Lower lobe of right lung (tissue), 2 donors: ENCODE measurements around the gene HERPUD1. TPM values are rescaled to one million over a fixed set of nuclear protein-coding genes. Genes with fewer than 3 reads are reported as not detected.
"Not testable (repeated sequence)": the region's sequence is repeated elsewhere in the genome, so short reads cannot be mapped to it uniquely, and the experiment has no call there.

Source experiments
- ATAC-seq, 2 donors: fragments of 200-7000 bp; cut with Tn5 transposase; one replicate each; pipeline ENCODE4 v1.9.1; 2020 to 2022; ENCODE audit warnings: mild to moderate bottlenecking in 2 of 2, moderate library complexity in 2 of 2
- DNase-seq: peaks from one replicate; pipeline ENCODE4 v3.0.0-alpha.2; 2020
- H3K27ac ChIP-seq: fragments of 200-600 bp; one replicate; pipeline ENCODE4 v1.8.0; 2022
- H3K27me3 ChIP-seq: fragments of 200-600 bp; one replicate; pipeline ENCODE4 v1.8.0; 2022; ENCODE audit warnings: low read depth
- H3K36me3 ChIP-seq: fragments of 200-600 bp; one replicate; pipeline ENCODE4 v1.8.0; 2022; ENCODE audit warnings: mild to moderate bottlenecking
- H3K4me1 ChIP-seq: fragments of 200-600 bp; one replicate; pipeline ENCODE4 v1.8.0; 2022
- H3K4me3 ChIP-seq: fragments of 200-600 bp; one replicate; pipeline ENCODE4 v1.8.0; 2022; ENCODE audit warnings: mild to moderate bottlenecking
- H3K9me3 ChIP-seq: fragments of 200-600 bp; one replicate; pipeline ENCODE4 v1.8.0; 2022
- intact Hi-C: fragments of 100-400 bp; cut with DNase I; formaldehyde crosslinking; loops from one replicate; pipeline ENCODE4 v1.11.0; 2022
- microRNA-seq: library from miRNA; unstranded; fragments of <30 nt; microRNA quantifications from one replicate; pipeline ENCODE4 v1.2.0, GENCODE V29; 2020; ENCODE audit warnings: borderline number of aligned reads
- total RNA-seq: library from RNA; stranded (reverse); fragmentation: NEBNext Ultra II Directional; extraction: Animal tissue kit (Norgen Biotek cat#: 25700); gene quantifications from one replicate; pipeline ENCODE4 v1.2.1, GENCODE V29; 2021
- TF ChIP-seq, protein P1 (sequence below): fragments of 200-600 bp; IDR thresholded peaks from one replicate; pipeline ENCODE4 v1.8.0; 2022; ENCODE audit warnings: antibody characterized with exemption, mild to moderate bottlenecking
- donor health status: DM: no; HTN: yes; CAD: no; lungs with severe emphysema.

The HERPUD1 gene
- total RNA-seq, 1 donor from 2014 or later, result 174 TPM

DNA sequence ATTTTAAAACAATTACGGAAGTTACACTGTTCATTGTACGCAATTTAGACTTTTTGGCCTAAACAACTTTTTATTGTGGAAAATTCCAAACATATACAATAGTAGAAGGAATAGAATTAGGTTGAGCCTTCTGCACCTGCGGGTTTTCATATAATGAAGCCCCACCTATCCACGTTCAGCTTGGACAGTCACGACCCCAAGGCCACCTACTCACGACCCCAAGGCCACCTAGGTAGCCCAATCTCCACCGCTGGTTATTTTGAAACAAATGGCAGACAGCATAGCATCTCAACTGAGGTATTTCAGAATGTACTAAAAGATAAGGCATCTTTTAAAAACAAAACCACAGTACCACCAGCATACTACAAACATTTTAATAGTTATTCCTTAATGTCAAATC lies 58.0 kb downstream of the HERPUD1 start:
- intact Hi-C loops, result no loop called here
- peak overlapping the region; percentile 88 for H3K27ac ChIP-seq
- H3K36me3 ChIP-seq, result no peaks in the 10 kb centered on the region
- peaks cover 58% of the 10 kb centered on the region for H3K4me1 ChIP-seq
- no peaks in the 10 kb centered on the region for H3K9me3 ChIP-seq
- peak overlapping the region; percentile 79 for H3K4me3 ChIP-seq
- H3K27me3 ChIP-seq, result no peaks in the 10 kb centered on the region
- ATAC-seq (no peak), DNase-seq (no peak)
- TF ChIP-seq, protein P1, sequence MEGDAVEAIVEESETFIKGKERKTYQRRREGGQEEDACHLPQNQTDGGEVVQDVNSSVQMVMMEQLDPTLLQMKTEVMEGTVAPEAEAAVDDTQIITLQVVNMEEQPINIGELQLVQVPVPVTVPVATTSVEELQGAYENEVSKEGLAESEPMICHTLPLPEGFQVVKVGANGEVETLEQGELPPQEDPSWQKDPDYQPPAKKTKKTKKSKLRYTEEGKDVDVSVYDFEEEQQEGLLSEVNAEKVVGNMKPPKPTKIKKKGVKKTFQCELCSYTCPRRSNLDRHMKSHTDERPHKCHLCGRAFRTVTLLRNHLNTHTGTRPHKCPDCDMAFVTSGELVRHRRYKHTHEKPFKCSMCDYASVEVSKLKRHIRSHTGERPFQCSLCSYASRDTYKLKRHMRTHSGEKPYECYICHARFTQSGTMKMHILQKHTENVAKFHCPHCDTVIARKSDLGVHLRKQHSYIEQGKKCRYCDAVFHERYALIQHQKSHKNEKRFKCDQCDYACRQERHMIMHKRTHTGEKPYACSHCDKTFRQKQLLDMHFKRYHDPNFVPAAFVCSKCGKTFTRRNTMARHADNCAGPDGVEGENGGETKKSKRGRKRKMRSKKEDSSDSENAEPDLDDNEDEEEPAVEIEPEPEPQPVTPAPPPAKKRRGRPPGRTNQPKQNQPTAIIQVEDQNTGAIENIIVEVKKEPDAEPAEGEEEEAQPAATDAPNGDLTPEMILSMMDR, result no peak

DNA sequence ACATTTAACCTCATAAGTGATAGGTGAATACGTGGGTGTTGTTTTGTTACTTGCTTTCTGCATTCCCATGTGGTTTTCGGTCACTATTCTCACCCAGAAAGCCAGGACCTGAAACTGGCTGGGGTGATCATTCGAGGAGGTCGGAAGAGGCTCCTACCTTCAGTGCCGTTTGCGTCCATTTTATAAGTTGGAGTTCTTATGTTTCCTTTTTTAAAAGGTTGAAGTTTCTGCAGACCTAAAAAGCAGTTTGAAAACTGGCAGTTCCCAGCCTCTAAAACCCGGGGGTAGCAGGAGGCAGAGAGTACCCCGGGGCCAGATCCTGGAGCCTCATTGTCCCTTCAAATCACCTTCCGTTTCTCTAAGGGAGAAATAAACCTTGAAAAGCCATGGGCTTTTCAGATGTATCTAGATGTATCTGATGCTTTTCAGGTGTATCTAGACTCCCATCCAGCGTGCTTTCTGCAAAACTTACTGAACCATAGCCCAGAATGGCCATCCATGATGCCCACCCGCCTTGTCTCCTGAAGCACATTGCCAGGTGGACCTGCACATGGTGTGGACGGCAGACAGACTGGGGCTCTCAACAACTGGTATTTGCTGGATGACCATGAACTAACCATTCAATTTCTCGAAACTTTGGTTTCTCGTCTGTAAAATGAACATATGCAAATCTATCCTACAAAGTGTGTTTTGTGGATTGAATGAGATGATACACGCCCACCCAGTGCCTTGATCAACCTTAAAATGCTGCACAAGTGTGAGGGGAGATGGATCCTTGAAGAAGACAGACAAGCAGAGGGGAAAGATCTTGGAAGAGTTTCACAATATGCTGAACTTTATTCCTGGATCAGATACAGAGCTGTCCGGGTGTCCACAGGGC lies 58.7 kb downstream of the HERPUD1 start:
- Histone ChIP-seq H3K36me3 (no peaks in the 10 kb centered on the region), H3K4me1 (peaks cover 52% of the 10 kb centered on the region), H3K27me3 (no peaks in the 10 kb centered on the region), H3K4me3 (peak overlapping the region; percentile 79), H3K27ac (peak overlapping the region; percentile 88), H3K9me3 (no peaks in the 10 kb centered on the region)
- ATAC-seq (no peak), DNase-seq (no peak)
- intact Hi-C loops, result no loop called here
- TF ChIP-seq, protein P1, result no peak

DNA sequence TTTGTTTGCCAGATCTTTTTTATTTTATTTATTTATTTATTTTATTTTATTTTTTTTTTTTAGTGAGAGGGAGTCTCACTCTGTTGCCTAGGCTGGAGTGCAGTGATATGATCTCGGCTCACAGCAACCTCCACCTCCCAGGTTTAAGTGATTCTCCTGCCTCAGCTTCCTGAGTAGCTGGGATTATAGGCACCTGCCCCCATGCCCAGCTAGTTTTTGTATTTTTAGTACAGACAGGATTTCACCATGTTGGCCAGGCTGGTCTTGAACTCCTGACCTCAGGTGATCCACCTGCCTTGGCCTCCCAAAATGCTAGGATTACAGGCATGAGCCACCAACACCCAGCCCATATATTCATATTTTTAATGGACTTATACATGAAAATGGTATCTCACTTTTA lies 60.5 kb downstream of the HERPUD1 start:
- H3K4me3 ChIP-seq, intact Hi-C loops, ATAC-seq, H3K9me3 ChIP-seq, H3K27me3 ChIP-seq, DNase-seq, H3K36me3 ChIP-seq: not testable (repeated sequence)
- Histone ChIP-seq H3K27ac (peak overlapping the region; percentile 34), H3K4me1 (peaks cover 43% of the 10 kb centered on the region)

DNA sequence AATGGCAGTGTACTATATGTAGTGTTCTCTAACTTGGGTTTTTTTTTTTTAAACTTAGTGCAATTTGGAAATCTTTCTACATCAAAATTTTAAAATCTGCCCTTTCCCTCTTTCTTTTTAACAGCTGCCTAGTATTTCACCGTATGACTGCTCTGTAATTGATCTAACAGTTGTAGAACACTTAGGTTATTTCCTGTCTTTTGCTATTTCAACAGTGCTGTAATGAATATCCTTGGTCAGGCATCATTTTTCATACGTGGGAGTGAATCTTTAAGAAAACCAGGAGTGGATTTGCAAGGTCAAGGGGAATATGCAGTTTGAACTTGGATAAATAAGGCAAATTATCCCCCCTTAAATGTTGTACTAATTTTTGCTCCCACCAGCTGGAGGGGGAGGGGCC lies 61.3 kb downstream of the HERPUD1 start:
- Histone ChIP-seq H3K4me3 (no peak overlapping the region), H3K27ac (no peak overlapping the region), H3K27me3 (no peaks in the 10 kb centered on the region), H3K4me1 (peaks cover 44% of the 10 kb centered on the region), H3K36me3 (no peaks in the 10 kb centered on the region), H3K9me3 (no peaks in the 10 kb centered on the region)
- TF ChIP-seq, protein P1, result no peak
- intact Hi-C loops, result no loop called here
- no peak for DNase-seq
- no peak for ATAC-seq

DNA sequence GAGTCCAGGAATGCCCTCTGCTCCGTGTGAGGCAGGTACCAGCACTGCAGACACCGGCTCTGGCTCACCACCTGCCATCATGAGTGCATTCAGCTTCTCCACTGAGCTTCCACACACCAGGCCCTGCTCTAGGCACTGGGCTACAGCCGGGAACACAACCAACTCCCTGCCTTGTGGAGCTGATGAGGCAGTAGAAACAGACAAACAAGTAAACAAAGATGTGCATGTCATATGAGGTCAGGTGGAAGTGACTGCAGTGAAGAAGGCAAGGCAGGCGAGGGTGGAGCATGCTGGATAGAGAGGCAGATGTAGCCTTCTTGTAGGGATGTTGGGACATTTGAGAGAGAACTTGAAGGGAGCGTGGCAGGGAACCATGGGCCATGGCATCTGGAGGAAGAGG lies 62.4 kb downstream of the HERPUD1 start:
- peaks cover 44% of the 10 kb centered on the region for H3K4me1 ChIP-seq
- TF ChIP-seq, protein P1, result no peak
- no peak for DNase-seq

More for the DNA sequence above, 62.4 kb downstream of the HERPUD1 start:
- Histone ChIP-seq H3K4me3 (no peak overlapping the region), H3K9me3 (no peaks in the 10 kb centered on the region), H3K27me3 (no peaks in the 10 kb centered on the region), H3K36me3 (no peaks in the 10 kb centered on the region), H3K27ac (no peak overlapping the region)
- intact Hi-C loops, result no loop called here
- no peak for ATAC-seq

Small RNA genes lying within 50 kb of the gene (microRNA-seq; reads per million reads assigned to microRNA genes)
- gene MIR6863, result not detected

Other genes with a start within 250 kb of the HERPUD1 start
- 95.7 TPM for gene MT1X, start 249.7 kb upstream of the HERPUD1 start, total RNA-seq
- gene NUP93, start 202.0 kb upstream of the HERPUD1 start, total RNA-seq, result 49.4 TPM
- gene SLC12A3, start 66.9 kb upstream of the HERPUD1 start, total RNA-seq, result not detected
- gene CETP, start 29.8 kb downstream of the HERPUD1 start, total RNA-seq, result 1.1 TPM
- 47.5 TPM for gene NLRC5, start 57.4 kb downstream of the HERPUD1 start, total RNA-seq
- 55.3 TPM for gene CPNE2, start 160.4 kb downstream of the HERPUD1 start, total RNA-seq